HCT116 (cell line): Measurements from ENCODE around the gene KLF3. TPM values are rescaled to one million over a fixed set of nuclear protein-coding genes. Genes with fewer than 3 reads are reported as not detected.
"Not testable (repeated sequence)": the region's sequence is repeated elsewhere in the genome, so short reads cannot be mapped to it uniquely, and the experiment has no call there.

Source experiments
- ATAC-seq: fragments of 200-7000 bp; cut with Tn5 transposase; 2 replicates; pipeline ENCODE4 v1.9.1; 2020; ENCODE audit warnings: mild to moderate bottlenecking, moderate library complexity
- BruUV-seq: library from RNA; stranded (reverse); fragments of 400-500 nt; replicated peaks from 2 replicates; lab custom pipeline; 2021; lab: Mats Ljungman, UMichigan
- CTCF ChIA-PET: fragments of 300-600 bp; sonication (Branson Sonifier 250); formaldehyde crosslinking; loops from one replicate; lab custom pipeline; 2021; ENCODE audit warnings: antibody characterized with exemption; lab: Charles Lee
- POLR2A ChIA-PET: fragments of 300-600, 350-600 bp; sonication (Branson Sonifier 250); formaldehyde crosslinking; loops from one replicate; lab custom pipeline; 2021; ENCODE audit warnings: antibody characterized with exemption; lab: Charles Lee
- RAD21 ChIA-PET, 2 experiments: fragments of 300-600 bp; sonication (Branson Sonifier 250); formaldehyde crosslinking; loops; one replicate each; lab custom pipeline; 2023; ENCODE audit warnings: low total read pairs in 2 of 2; ENCODE audit not compliant: uncharacterized antibody in 2 of 2, unreplicated experiment in 2 of 2, low non-redundant PET in 1 of 2; lab: Charles Lee
- DNase-seq: peaks from one replicate; pipeline ENCODE4 v3.0.0-alpha.2; 2010; ENCODE audit warnings: low read depth, low spot score
- H2AFZ ChIP-seq: fragments of 200-600 bp; shearing (Covaris generic), sonication (generic); 2 replicates; pipeline ENCODE4 v1.6.1; 2017; ENCODE audit warnings: low read depth, mixed run types, mixed read lengths, antibody characterized with exemption, low read length; ENCODE audit not compliant: poor library complexity, severe bottlenecking
- H3K27ac ChIP-seq: 2 replicates; pipeline ENCODE4 v1.5.1; 2012; ENCODE audit warnings: low read depth, low read length
- H3K27me3 ChIP-seq: fragments of 200-600 bp; sonication (generic); 2 replicates; pipeline ENCODE4 v1.6.1; 2016; ENCODE audit warnings: mixed run types, low read length, mixed read lengths; ENCODE audit not compliant: insufficient read depth
- H3K36me3 ChIP-seq, 2 experiments: fragments of 200-500 bp in 1 of 2; fragments of 200-600 bp in 1 of 2; sonication (Bioruptor generic) in 1 of 2; sonication (generic) in 1 of 2; 2 replicates each; pipeline versions ENCODE4 v1.5.1 to v1.6.1; 2014 to 2016; ENCODE audit warnings: low read length in 2 of 2, inconsistent platforms in 1 of 2, mixed read lengths in 1 of 2, mixed run types in 1 of 2; ENCODE audit not compliant: insufficient read depth in 2 of 2, control insufficient read depth in 1 of 2
- H3K4me1 ChIP-seq, 2 experiments: fragments of 200-600 bp in 1 of 2; sonication (generic) in 1 of 2; 2 replicates each; pipeline versions ENCODE4 v1.5.1 to v1.6.1; 2012 to 2017; ENCODE audit warnings: low read length in 2 of 2, inconsistent platforms in 1 of 2, mild to moderate bottlenecking in 1 of 2, mixed read lengths in 1 of 2, mixed run types in 1 of 2, moderate library complexity in 1 of 2; ENCODE audit not compliant: insufficient read depth in 2 of 2, control insufficient read depth in 1 of 2
- H3K4me2 ChIP-seq: fragments of 200-600 bp; sonication (generic); 2 replicates; pipeline ENCODE4 v1.6.1; 2017; ENCODE audit warnings: mixed run types, low read length, mixed read lengths
- H3K4me3 ChIP-seq, 2 experiments: fragments of 200-600 bp in 1 of 2; sonication (generic) in 1 of 2; replicated peaks in 1 of 2; 2 replicates each; pipeline ENCODE4 v1.5.1; 2011 to 2016; ENCODE audit warnings: low read length in 2 of 2, control low read depth in 1 of 2, low read depth in 1 of 2, mild to moderate bottlenecking in 1 of 2, mixed read lengths in 1 of 2, mixed run types in 1 of 2
- H3K79me2 ChIP-seq: fragments of 200-600 bp; sonication (generic); 2 replicates; pipeline ENCODE4 v1.6.1; 2017; ENCODE audit warnings: mild to moderate bottlenecking, mixed run types, low read length, moderate library complexity, mixed read lengths; ENCODE audit not compliant: insufficient read depth
- H3K9ac ChIP-seq: fragments of 200-600 bp; sonication (generic); 2 replicates; pipeline ENCODE4 v1.6.1; 2016; ENCODE audit warnings: low read length, mixed read lengths
- H3K9me2 ChIP-seq: fragments of 200-600 bp; sonication (generic), shearing (Covaris generic); 2 replicates; pipeline ENCODE4 v1.6.1; 2017; ENCODE audit warnings: mixed run types, mild to moderate bottlenecking, moderate library complexity; ENCODE audit not compliant: insufficient read depth
- H3K9me3 ChIP-seq, 2 experiments: fragments of 200-500 bp in 1 of 2; fragments of 200-600 bp in 1 of 2; sonication (Bioruptor generic) in 1 of 2; sonication (generic) in 1 of 2; 2 replicates each; pipeline ENCODE4 v1.6.1; 2014 to 2017; ENCODE audit warnings: low read length in 2 of 2, mixed read lengths in 2 of 2, inconsistent platforms in 1 of 2, low read depth in 1 of 2, mild to moderate bottlenecking in 1 of 2, mixed run types in 1 of 2, moderate library complexity in 1 of 2; ENCODE audit not compliant: control insufficient read depth in 1 of 2, insufficient read depth in 1 of 2
- H4K20me1 ChIP-seq: fragments of 200-600 bp; sonication (generic), shearing (Covaris generic); 2 replicates; pipeline ENCODE4 v1.6.1; 2017; ENCODE audit warnings: mixed run types, mild to moderate bottlenecking, moderate library complexity; ENCODE audit not compliant: insufficient read depth
- POLR2A ChIP-seq: IDR thresholded peaks from 2 replicates; pipeline ENCODE4 v1.7.0; 2011; ENCODE audit warnings: borderline replicate concordance; ENCODE audit not compliant: insufficient read depth, insufficient read length; ENCODE audit errors: extremely low read depth
- TCF7L2 ChIP-seq: IDR thresholded peaks from 2 replicates; pipeline ENCODE4 v1.7.0; 2011; ENCODE audit warnings: borderline replicate concordance, inconsistent platforms; ENCODE audit not compliant: insufficient read depth, insufficient read length; ENCODE audit errors: extremely low read depth
- intact Hi-C: fragments of 100-400 bp; cut with micrococcal nuclease; formaldehyde crosslinking; loops from 2 replicates; pipeline ENCODE4 v1.10.0; 2022
- total RNA-seq: library from RNA; stranded (reverse); gene quantifications from one replicate; pipeline ENCODE4 v1.2.1, GENCODE V29; 2021; ENCODE audit not compliant: unreplicated experiment
- TF ChIP-seq, protein P1 (sequence below), 3 experiments: fragments of 200-600 bp in 1 of 3; sonication (generic) in 1 of 3; IDR thresholded peaks in 2 of 3; conservative IDR thresholded peaks in 1 of 3; 2 replicates each; pipeline ENCODE4 v1.5.1; 2012 to 2017; ENCODE audit warnings: low read depth in 2 of 3, low read length in 2 of 3, antibody characterized with exemption in 1 of 3, borderline replicate concordance in 1 of 3, control low read depth in 1 of 3, mild to moderate bottlenecking in 1 of 3, mixed read lengths in 1 of 3, mixed run types in 1 of 3, moderate library complexity in 1 of 3; ENCODE audit not compliant: insufficient read depth in 1 of 3
- TF ChIP-seq, protein P2 (sequence below): IDR thresholded peaks from 2 replicates; pipeline ENCODE4 v1.6.1; 2012; ENCODE audit warnings: low read depth

KLF3 gene
- total RNA-seq, 1 experiment from 2014 or later = 44.2 TPM

GRCh38 chr4:38625508-38625907, 38.5 kb upstream of the KLF3 start (continued):
- TF ChIP-seq, protein P1, sequence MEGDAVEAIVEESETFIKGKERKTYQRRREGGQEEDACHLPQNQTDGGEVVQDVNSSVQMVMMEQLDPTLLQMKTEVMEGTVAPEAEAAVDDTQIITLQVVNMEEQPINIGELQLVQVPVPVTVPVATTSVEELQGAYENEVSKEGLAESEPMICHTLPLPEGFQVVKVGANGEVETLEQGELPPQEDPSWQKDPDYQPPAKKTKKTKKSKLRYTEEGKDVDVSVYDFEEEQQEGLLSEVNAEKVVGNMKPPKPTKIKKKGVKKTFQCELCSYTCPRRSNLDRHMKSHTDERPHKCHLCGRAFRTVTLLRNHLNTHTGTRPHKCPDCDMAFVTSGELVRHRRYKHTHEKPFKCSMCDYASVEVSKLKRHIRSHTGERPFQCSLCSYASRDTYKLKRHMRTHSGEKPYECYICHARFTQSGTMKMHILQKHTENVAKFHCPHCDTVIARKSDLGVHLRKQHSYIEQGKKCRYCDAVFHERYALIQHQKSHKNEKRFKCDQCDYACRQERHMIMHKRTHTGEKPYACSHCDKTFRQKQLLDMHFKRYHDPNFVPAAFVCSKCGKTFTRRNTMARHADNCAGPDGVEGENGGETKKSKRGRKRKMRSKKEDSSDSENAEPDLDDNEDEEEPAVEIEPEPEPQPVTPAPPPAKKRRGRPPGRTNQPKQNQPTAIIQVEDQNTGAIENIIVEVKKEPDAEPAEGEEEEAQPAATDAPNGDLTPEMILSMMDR (IDR thresholded peaks at IDR 0.05 in 2 of 3, conservative IDR thresholded peaks at IDR 0.05 in 1 of 3; ENCODE audit: borderline replicate concordance in 1 of 3, insufficient read depth in 1 of 3, low read depth in 2 of 3, low read length in 2 of 3) = no peak
- TF ChIP-seq, protein P2, sequence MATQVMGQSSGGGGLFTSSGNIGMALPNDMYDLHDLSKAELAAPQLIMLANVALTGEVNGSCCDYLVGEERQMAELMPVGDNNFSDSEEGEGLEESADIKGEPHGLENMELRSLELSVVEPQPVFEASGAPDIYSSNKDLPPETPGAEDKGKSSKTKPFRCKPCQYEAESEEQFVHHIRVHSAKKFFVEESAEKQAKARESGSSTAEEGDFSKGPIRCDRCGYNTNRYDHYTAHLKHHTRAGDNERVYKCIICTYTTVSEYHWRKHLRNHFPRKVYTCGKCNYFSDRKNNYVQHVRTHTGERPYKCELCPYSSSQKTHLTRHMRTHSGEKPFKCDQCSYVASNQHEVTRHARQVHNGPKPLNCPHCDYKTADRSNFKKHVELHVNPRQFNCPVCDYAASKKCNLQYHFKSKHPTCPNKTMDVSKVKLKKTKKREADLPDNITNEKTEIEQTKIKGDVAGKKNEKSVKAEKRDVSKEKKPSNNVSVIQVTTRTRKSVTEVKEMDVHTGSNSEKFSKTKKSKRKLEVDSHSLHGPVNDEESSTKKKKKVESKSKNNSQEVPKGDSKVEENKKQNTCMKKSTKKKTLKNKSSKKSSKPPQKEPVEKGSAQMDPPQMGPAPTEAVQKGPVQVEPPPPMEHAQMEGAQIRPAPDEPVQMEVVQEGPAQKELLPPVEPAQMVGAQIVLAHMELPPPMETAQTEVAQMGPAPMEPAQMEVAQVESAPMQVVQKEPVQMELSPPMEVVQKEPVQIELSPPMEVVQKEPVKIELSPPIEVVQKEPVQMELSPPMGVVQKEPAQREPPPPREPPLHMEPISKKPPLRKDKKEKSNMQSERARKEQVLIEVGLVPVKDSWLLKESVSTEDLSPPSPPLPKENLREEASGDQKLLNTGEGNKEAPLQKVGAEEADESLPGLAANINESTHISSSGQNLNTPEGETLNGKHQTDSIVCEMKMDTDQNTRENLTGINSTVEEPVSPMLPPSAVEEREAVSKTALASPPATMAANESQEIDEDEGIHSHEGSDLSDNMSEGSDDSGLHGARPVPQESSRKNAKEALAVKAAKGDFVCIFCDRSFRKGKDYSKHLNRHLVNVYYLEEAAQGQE = no peak
- no peak for TF ChIP-seq TCF7L2
- no peak for TF ChIP-seq POLR2A

DNA sequence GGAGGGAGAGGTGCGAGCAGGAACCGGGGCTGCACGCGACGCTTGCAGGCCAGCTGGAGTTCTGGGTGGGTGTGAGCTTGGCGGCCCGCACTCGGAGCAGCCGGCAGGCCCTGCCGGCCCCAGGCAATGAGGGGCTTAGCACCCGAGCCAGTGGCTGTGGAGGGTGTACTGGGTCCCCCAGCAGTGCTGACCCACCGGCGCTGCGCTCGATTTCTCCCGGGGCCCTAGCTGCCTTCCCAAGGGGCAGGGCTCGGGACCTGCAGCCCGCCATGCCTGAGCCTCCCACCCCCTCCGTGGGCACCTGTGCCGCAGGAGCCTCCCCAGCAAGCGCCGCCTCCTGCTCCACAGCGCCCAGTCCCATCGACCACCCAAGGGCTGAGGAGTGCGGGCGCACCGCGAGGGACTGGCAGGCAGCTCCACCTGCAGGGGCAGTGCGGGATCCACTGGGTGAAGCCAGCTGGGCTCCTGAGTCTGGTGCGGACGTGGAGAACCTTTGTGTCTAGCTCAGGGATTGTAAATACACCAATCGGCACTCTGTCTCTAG, 37.0 kb upstream of the KLF3 start:
- H4K20me1 ChIP-seq, H3K9ac ChIP-seq, DNase-seq, intact Hi-C loops, H3K4me2 ChIP-seq, H3K9me2 ChIP-seq, H3K27me3 ChIP-seq, RAD21 ChIA-PET, H3K4me1 ChIP-seq, H2AFZ ChIP-seq, ATAC-seq, H3K79me2 ChIP-seq, H3K4me3 ChIP-seq, POLR2A ChIA-PET, H3K36me3 ChIP-seq, BruUV-seq, H3K9me3 ChIP-seq, H3K27ac ChIP-seq: not testable (repeated sequence)
- CTCF ChIA-PET = interaction anchor here (1.0 to 1.5 kb wide), 2 partner anchors 11 to 448 kb away, joined by 3 read pairs; no protein-coding TSS in a partner anchor
